Measurements from ENCODE around the gene ZNF219. TPM values are rescaled to one million over a fixed set of nuclear protein-coding genes. Genes with fewer than 3 reads are reported as not detected.

ZNF219 gene
- 40.6 and 51.2 TPM in 2 replicates for polyA plus RNA-seq
- polyA minus RNA-seq = 38.7 and 39.8 TPM in 2 replicates

DNA sequence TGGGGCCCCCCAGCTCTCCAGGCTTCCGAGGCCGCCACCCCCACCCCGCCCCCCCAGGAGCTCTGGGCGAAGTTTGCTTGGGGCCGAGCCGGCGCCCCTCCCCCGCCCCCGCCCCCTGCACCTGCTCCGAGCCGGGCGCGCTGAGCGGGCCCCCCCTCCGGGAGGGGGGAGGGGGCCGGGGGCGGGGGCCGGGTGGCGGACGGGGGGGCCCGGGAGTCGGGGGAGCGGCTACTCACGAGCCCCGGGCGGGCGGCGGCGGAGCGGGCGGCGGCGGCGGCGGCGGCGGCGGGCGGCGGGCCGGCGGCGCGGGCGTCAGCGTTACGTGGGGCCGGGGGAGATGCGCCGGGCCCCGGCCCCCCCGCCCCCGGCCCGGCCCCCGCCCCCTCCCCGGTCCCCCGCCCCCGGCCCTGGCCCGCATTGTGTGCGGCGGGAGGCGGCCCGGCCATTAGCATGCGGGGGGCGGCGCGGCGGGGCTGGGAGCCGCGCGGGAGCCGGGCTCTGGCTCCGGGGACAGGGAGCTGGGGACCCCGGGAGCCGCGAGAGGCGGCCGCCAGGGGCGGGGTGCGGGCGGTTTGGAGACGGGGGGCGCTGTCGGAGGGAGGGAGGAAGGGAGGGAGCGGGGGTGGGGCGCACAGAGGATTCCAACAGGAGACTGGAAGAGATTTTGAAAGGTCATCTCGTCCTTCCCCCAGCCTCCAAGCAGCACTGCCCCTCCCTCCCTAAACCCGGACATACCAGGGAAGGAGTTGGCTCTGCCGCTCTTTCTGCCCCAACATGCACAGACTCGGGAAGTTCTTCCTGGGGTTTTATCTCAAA, at the start of gene ZNF219:
TSS of gene ZNF219 (minus strand) at position 580 of the 816 bp plus-strand sequence. CDS start 5,064 bp downstream, outside the sequence.
- no peaks in the 10 kb centered on the region for H3K9me2 ChIP-seq (ENCODE audit: insufficient read depth, low read length)
- peak within 1 kb of the TSS; percentile 77 for H3K4me2 ChIP-seq (ENCODE audit: low read length)
- peaks cover 31% of the 10 kb centered on the region for H3K79me2 ChIP-seq (replicated peaks; ENCODE audit: insufficient read depth, low read length)
- H3K27ac ChIP-seq (ENCODE audit: low read length) = peak within 1 kb of the TSS; percentile 92
- H3K9me3 ChIP-seq (ENCODE audit: low read length) = no peaks in the 10 kb centered on the region
- H3F3A ChIP-seq (ENCODE audit: insufficient read depth, low read length, poor library complexity, severe bottlenecking) = peaks cover 6% of the 10 kb centered on the region
- H3K4me3 ChIP-seq (ENCODE audit: low read length) = peak within 1 kb of the TSS; percentile 77
- no peaks in the 10 kb centered on the region for H3K27me3 ChIP-seq (ENCODE audit: insufficient read depth, low read depth, low read length)
- H3K9ac ChIP-seq (ENCODE audit: low read length) = peak within 1 kb of the TSS; percentile 87
- H4K20me1 ChIP-seq (ENCODE audit: insufficient read depth) = no peaks in the 10 kb centered on the region
- H2AFZ ChIP-seq (ENCODE audit: low read depth, low read length) = peak within 1 kb of the TSS; percentile 74
- no peaks in the 10 kb centered on the region for H3K36me3 ChIP-seq (ENCODE audit: insufficient read depth, low read length)
- TF ChIP-seq MXI1 (conservative IDR thresholded peaks at IDR 0.05; ENCODE audit: poor library complexity, severe bottlenecking) (no peak), EP300 (conservative IDR thresholded peaks at IDR 0.05; ENCODE audit: poor library complexity, severe bottlenecking) (no peak), POLR2AphosphoS5 (IDR thresholded peaks at IDR 0.05) (peak; percentile 52), REST (IDR thresholded peaks at IDR 0.05; ENCODE audit: borderline replicate concordance) (no peak)

DNA sequence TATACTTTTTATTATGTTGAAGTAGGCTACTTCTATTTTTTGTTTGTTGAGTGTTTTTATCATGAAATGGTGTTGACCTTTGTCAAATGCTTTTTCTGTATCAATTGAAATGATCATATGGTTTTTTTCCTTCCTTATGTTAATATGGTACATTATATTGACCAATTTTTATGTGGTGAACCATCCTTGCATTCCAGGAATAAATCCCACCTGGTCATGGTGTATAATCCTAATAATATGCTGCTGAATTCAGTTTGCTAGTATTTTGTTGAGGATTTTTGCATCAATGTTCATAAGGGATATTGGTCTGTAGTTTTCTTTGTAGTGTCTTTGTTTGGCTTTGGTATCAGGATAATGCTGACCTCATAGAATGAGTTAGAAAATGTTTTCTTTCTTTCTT, 47.0 kb upstream of the ZNF219 start:
- Histone ChIP-seq H3K9me2 (ENCODE audit: insufficient read depth, low read length) (no peaks in the 10 kb centered on the region), H3K79me2 (replicated peaks; ENCODE audit: insufficient read depth, low read length) (no peaks in the 10 kb centered on the region), H3K4me2 (ENCODE audit: low read length) (no peak overlapping the region), H3K4me3 (ENCODE audit: low read length) (no peak overlapping the region), H3K27ac (ENCODE audit: low read length) (no peak overlapping the region), H3F3A (ENCODE audit: insufficient read depth, low read length, poor library complexity, severe bottlenecking) (no peaks in the 10 kb centered on the region), H3K36me3 (ENCODE audit: insufficient read depth, low read length) (no peaks in the 10 kb centered on the region), H4K20me1 (ENCODE audit: insufficient read depth) (no peaks in the 10 kb centered on the region), H3K9me3 (ENCODE audit: low read length) (peaks cover 7% of the 10 kb centered on the region), H3K9ac (ENCODE audit: low read length) (no peak overlapping the region), H3K27me3 (ENCODE audit: insufficient read depth, low read depth, low read length) (no peaks in the 10 kb centered on the region), H2AFZ (ENCODE audit: low read depth, low read length) (no peak overlapping the region)
- TF ChIP-seq TAF1 (IDR thresholded peaks at IDR 0.05; ENCODE audit: low read depth) = no peak
- no peak for TF ChIP-seq SMC3 (conservative IDR thresholded peaks at IDR 0.05; ENCODE audit: poor library complexity)
- TF ChIP-seq EZH2 (IDR thresholded peaks at IDR 0.05; ENCODE audit: borderline replicate concordance, insufficient read depth, low read length, poor library complexity, severe bottlenecking) = no peak
- no peak for TF ChIP-seq EP300 (conservative IDR thresholded peaks at IDR 0.05; ENCODE audit: poor library complexity, severe bottlenecking)
- TF ChIP-seq RAD21 (conservative IDR thresholded peaks at IDR 0.05) = no peak
- TF ChIP-seq, protein P1, sequence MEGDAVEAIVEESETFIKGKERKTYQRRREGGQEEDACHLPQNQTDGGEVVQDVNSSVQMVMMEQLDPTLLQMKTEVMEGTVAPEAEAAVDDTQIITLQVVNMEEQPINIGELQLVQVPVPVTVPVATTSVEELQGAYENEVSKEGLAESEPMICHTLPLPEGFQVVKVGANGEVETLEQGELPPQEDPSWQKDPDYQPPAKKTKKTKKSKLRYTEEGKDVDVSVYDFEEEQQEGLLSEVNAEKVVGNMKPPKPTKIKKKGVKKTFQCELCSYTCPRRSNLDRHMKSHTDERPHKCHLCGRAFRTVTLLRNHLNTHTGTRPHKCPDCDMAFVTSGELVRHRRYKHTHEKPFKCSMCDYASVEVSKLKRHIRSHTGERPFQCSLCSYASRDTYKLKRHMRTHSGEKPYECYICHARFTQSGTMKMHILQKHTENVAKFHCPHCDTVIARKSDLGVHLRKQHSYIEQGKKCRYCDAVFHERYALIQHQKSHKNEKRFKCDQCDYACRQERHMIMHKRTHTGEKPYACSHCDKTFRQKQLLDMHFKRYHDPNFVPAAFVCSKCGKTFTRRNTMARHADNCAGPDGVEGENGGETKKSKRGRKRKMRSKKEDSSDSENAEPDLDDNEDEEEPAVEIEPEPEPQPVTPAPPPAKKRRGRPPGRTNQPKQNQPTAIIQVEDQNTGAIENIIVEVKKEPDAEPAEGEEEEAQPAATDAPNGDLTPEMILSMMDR (IDR thresholded peaks at IDR 0.05; ENCODE audit: poor library complexity, severe bottlenecking) = no peak
- TF ChIP-seq REST (IDR thresholded peaks at IDR 0.05; ENCODE audit: borderline replicate concordance) = no peak
- no peak for TF ChIP-seq POLR2AphosphoS5 (IDR thresholded peaks at IDR 0.05)
- no peak for TF ChIP-seq MXI1 (conservative IDR thresholded peaks at IDR 0.05; ENCODE audit: poor library complexity, severe bottlenecking)

Data from neural cell (in vitro differentiated cells).